ENCODE measurements around the gene CPA4. TPM values are rescaled to one million over a fixed set of nuclear protein-coding genes. Genes with fewer than 3 reads are reported as not detected.

Gene CPA4
- total and polyA plus RNA-seq, 4 donors: 0.55 to 2.3 (median 1.2) TPM

GRCh38 chr7:130369831-130370550 lies 77.0 kb downstream of the CPA4 start:
- no peak overlapping the region for H3K9ac ChIP-seq (ENCODE audit: insufficient read depth in 1 of 2, low read length in 2 of 2)
- no peak for TF ChIP-seq CTCF (IDR thresholded peaks at IDR 0.05; ENCODE audit: control extremely low read depth, extremely low read depth)
- H3K27ac ChIP-seq (ENCODE audit: low read depth in 1 of 2, low read length in 1 of 2): peak overlapping the region in 1 of 2 donors; percentile 37
- no peaks in the 10 kb centered on the region for H3K27me3 ChIP-seq (ENCODE audit: control insufficient read depth in 3 of 3, insufficient read depth in 3 of 3, low read length in 2 of 3)
- H3K4me1 ChIP-seq (ENCODE audit: control insufficient read depth in 5 of 5, insufficient read depth in 5 of 5, low read length in 5 of 5): peaks cover 0 to 70% (median 43%) of the 10 kb centered on the region in 5 donors
- no peaks in the 10 kb centered on the region for H3K9me3 ChIP-seq (ENCODE audit: control insufficient read depth in 4 of 4, insufficient read depth in 3 of 4, low read length in 3 of 4)
- WGBS, 2 donors: 69 to 82% methylated on average over 3 of the region's 3 CpGs
- DNase-seq: no peak
- no peak overlapping the region for H3K4me3 ChIP-seq
- H3K36me3 ChIP-seq (ENCODE audit: control insufficient read depth in 4 of 4, insufficient read depth in 4 of 4, low read length in 4 of 4): no peaks in the 10 kb centered on the region
- ATAC-seq (ENCODE audit: insufficient read depth, low FRiP score): no peak

GRCh38 chr7:130371046-130371445 lies 78.1 kb downstream of the CPA4 start:
- Histone ChIP-seq H3K36me3 (ENCODE audit: control insufficient read depth in 4 of 4, insufficient read depth in 4 of 4, low read length in 4 of 4) (no peaks in the 10 kb centered on the region), H3K9ac (ENCODE audit: insufficient read depth in 1 of 2, low read length in 2 of 2) (no peak overlapping the region), H3K27ac (ENCODE audit: low read depth in 1 of 2, low read length in 1 of 2) (peak overlapping the region in 1 of 2 donors; percentile 37), H3K4me1 (ENCODE audit: control insufficient read depth in 5 of 5, insufficient read depth in 5 of 5, low read length in 5 of 5) (peaks cover 0 to 70% (median 43%) of the 10 kb centered on the region in 5 donors), H3K27me3 (ENCODE audit: control insufficient read depth in 3 of 3, insufficient read depth in 3 of 3, low read length in 2 of 3) (no peaks in the 10 kb centered on the region), H3K9me3 (ENCODE audit: control insufficient read depth in 4 of 4, insufficient read depth in 3 of 4, low read length in 3 of 4) (no peaks in the 10 kb centered on the region), H3K4me3 (no peak overlapping the region)
- ATAC-seq (ENCODE audit: insufficient read depth, low FRiP score): peak; percentile 46
- WGBS, 2 donors: 70 to 76% methylated on average over 3 of the region's 3 CpGs
- no peak for TF ChIP-seq CTCF (IDR thresholded peaks at IDR 0.05; ENCODE audit: control extremely low read depth, extremely low read depth)
- DNase-seq: peak; percentile 84 to 95 (median 91)

- no peak for TF ChIP-seq CTCF (IDR thresholded peaks at IDR 0.05; ENCODE audit: control extremely low read depth, extremely low read depth)
- H3K36me3 ChIP-seq (ENCODE audit: control insufficient read depth in 4 of 4, insufficient read depth in 4 of 4, low read length in 4 of 4): no peaks in the 10 kb centered on the region
- no peaks in the 10 kb centered on the region for H3K27me3 ChIP-seq (ENCODE audit: control insufficient read depth in 3 of 3, insufficient read depth in 3 of 3, low read length in 2 of 3)
- H3K27ac ChIP-seq (ENCODE audit: low read depth in 1 of 2, low read length in 1 of 2): peak overlapping the region in 1 of 2 donors; percentile 48
- H3K4me1 ChIP-seq (ENCODE audit: control insufficient read depth in 5 of 5, insufficient read depth in 5 of 5, low read length in 5 of 5): peaks cover 0 to 70% (median 43%) of the 10 kb centered on the region in 5 donors
- peak overlapping the region in 1 of 2 donors; percentile 70 for H3K9ac ChIP-seq (ENCODE audit: insufficient read depth in 1 of 2, low read length in 2 of 2)
- DNase-seq (peak in 2 of 3 donors; percentile 56 to 62), ATAC-seq (ENCODE audit: insufficient read depth, low FRiP score) (no peak)
- no peak overlapping the region for H3K4me3 ChIP-seq
- 79 to 84% methylated on average over 11 of the region's 11 CpGs for WGBS, 2 donors
- peaks cover 0 to 2% (median 0%) of the 10 kb centered on the region in 4 donors for H3K9me3 ChIP-seq (ENCODE audit: control insufficient read depth in 4 of 4, insufficient read depth in 3 of 4, low read length in 3 of 4)
These were observed 79.6 kb downstream of the CPA4 start for GRCh38 chr7:130372402-130373165.

Other genes starting within 250 kb of the CPA4 start
- gene ZC3HC1, start 241.8 kb upstream of the CPA4 start, total RNA-seq: 10 to 100 TPM; 11.8 to 13.2 TPM
- gene ZC3HC1, start 241.8 kb upstream of the CPA4 start, polyA plus RNA-seq: 10 to 100 TPM in 1 of 2 donors, 1 to 10 TPM in 1; 10.0 to 11.6 TPM
- 10 to 100 TPM; 37.4 to 56.9 TPM for gene KLHDC10, start 222.6 kb upstream of the CPA4 start, total RNA-seq
- gene KLHDC10, start 222.6 kb upstream of the CPA4 start, polyA plus RNA-seq: 10 to 100 TPM; 10.4 to 12.8 TPM
- gene TMEM209, start 87.8 kb upstream of the CPA4 start, total RNA-seq: 10 to 100 TPM; 16.9 to 22.2 TPM
- gene TMEM209, start 87.8 kb upstream of the CPA4 start, polyA plus RNA-seq: 1 to 10 TPM; 8.3 to 8.4 TPM
- gene SSMEM1, start 85.3 kb upstream of the CPA4 start, total RNA-seq: not detected
- not detected for gene SSMEM1, start 85.3 kb upstream of the CPA4 start, polyA plus RNA-seq
- gene CPA2, start 26.3 kb upstream of the CPA4 start, total RNA-seq: 1 to 10 TPM in 1 of 2 donors, not detected in 1; 2.0 TPM
- gene CPA2, start 26.3 kb upstream of the CPA4 start, polyA plus RNA-seq: under 1 TPM in 1 of 2 donors, not detected in 1; 0.21 TPM
- gene CPA5, start 51.7 kb downstream of the CPA4 start, total RNA-seq: not detected
- under 1 TPM; 0.08 to 0.10 TPM for gene CPA5, start 51.7 kb downstream of the CPA4 start, polyA plus RNA-seq
- 10 to 100 TPM in 1 of 2 donors, under 1 TPM in 1; 0.80 to 12.5 TPM for gene CPA1, start 87.3 kb downstream of the CPA4 start, total RNA-seq
- gene CPA1, start 87.3 kb downstream of the CPA4 start, polyA plus RNA-seq: under 1 TPM; 0.31 to 0.66 TPM
- gene CEP41, start 147.9 kb downstream of the CPA4 start, total RNA-seq: 10 to 100 TPM; 14.6 to 15.3 TPM
- 1 to 10 TPM; 3.7 to 8.6 TPM for gene CEP41, start 147.9 kb downstream of the CPA4 start, polyA plus RNA-seq
- 100 to 1,000 TPM in 1 of 2 donors, 10 to 100 TPM in 1; 47.9 to 195 TPM for gene MEST, start 198.9 kb downstream of the CPA4 start, total RNA-seq
- gene MEST, start 198.9 kb downstream of the CPA4 start, polyA plus RNA-seq: 10 to 100 TPM; 22.3 to 91.1 TPM